ENCODE measurements around the gene CTNNBL1. TPM values are rescaled to one million over a fixed set of nuclear protein-coding genes. Genes with fewer than 3 reads are reported as not detected.

Gene CTNNBL1
- total RNA-seq, 2 experiments from 2014 or later: 72.6 to 93.4 TPM

GRCh38 chr20:37880726-37881591 is 187.1 kb downstream of the CTNNBL1 start:
- ChIA-PET CTCF (interaction anchor here (0.7 to 1.0 kb wide), 2 partner anchors 194 to 287 kb away, joined by 3 to 4 read pairs; no protein-coding TSS in a partner anchor), POLR2A (no interaction called here)
- Mint-ChIP-seq H3K36me3 (ENCODE audit: low read depth) (no peaks in the 10 kb centered on the region), H3K9me3 (ENCODE audit: low read depth) (no peaks in the 10 kb centered on the region), H3K27me3 (no peaks in the 10 kb centered on the region), H3K27ac (no peak overlapping the region), H3K4me1 (no peaks in the 10 kb centered on the region), H3K4me3 (no peak overlapping the region)
- DNase-seq (no peak), ATAC-seq (no peak)
- intact Hi-C loops (cut with DNase I, micrococcal nuclease): no loop called here

- DNase-seq (no peak), ATAC-seq (no peak)
- no peaks in the 10 kb centered on the region for H3K9me3 Mint-ChIP-seq (ENCODE audit: low read depth)
- no peaks in the 10 kb centered on the region for H3K27me3 Mint-ChIP-seq
- no peaks in the 10 kb centered on the region for H3K36me3 Mint-ChIP-seq (ENCODE audit: low read depth)
- intact Hi-C loops (cut with DNase I, micrococcal nuclease): no loop called here
- POLR2A ChIA-PET: no interaction called here
- CTCF ChIA-PET: interaction anchor here (1.0 kb wide), 1 partner anchor 288 kb away, joined by 4 read pairs; no protein-coding TSS in a partner anchor
- no peak overlapping the region for H3K4me3 Mint-ChIP-seq
- no peaks in the 10 kb centered on the region for H3K4me1 Mint-ChIP-seq
- no peak overlapping the region for H3K27ac Mint-ChIP-seq
Measured at GRCh38 chr20:37881601-37882343, 187.9 kb downstream of the CTNNBL1 start.

- CTCF ChIA-PET: interaction anchor here (0.7 kb wide), 1 partner anchor 26 kb away, joined by 4 read pairs; no protein-coding TSS in a partner anchor
- Mint-ChIP-seq H3K27me3 (no peaks in the 10 kb centered on the region), H3K4me1 (no peaks in the 10 kb centered on the region), H3K9me3 (ENCODE audit: low read depth) (no peaks in the 10 kb centered on the region), H3K27ac (no peak overlapping the region), H3K4me3 (no peak overlapping the region), H3K36me3 (ENCODE audit: low read depth) (no peaks in the 10 kb centered on the region)
- intact Hi-C loops (cut with DNase I, micrococcal nuclease): no loop called here
- POLR2A ChIA-PET: no interaction called here
- no peak for DNase-seq
- no peak for ATAC-seq
Measured at GRCh38 chr20:37882961-37883712, 189.3 kb downstream of the CTNNBL1 start.

GRCh38 chr20:37885042-37885441 is 191.2 kb downstream of the CTNNBL1 start:
- DNase-seq (no peak), ATAC-seq (no peak)
- Mint-ChIP-seq H3K4me3 (no peak overlapping the region), H3K9me3 (ENCODE audit: low read depth) (no peaks in the 10 kb centered on the region), H3K27ac (no peak overlapping the region), H3K4me1 (no peaks in the 10 kb centered on the region), H3K36me3 (ENCODE audit: low read depth) (no peaks in the 10 kb centered on the region), H3K27me3 (no peaks in the 10 kb centered on the region)
- POLR2A ChIA-PET: no interaction called here
- intact Hi-C loops (cut with DNase I, micrococcal nuclease): no loop called here
- CTCF ChIA-PET: no interaction called here

- DNase-seq (no peak), ATAC-seq (no peak)
- intact Hi-C loops (cut with DNase I, micrococcal nuclease): no loop called here
- ChIA-PET POLR2A (no interaction called here), CTCF (no interaction called here)
- Mint-ChIP-seq H3K27me3 (no peaks in the 10 kb centered on the region), H3K4me3 (no peak overlapping the region), H3K9me3 (ENCODE audit: low read depth) (no peaks in the 10 kb centered on the region), H3K4me1 (no peaks in the 10 kb centered on the region), H3K27ac (no peak overlapping the region), H3K36me3 (ENCODE audit: low read depth) (no peaks in the 10 kb centered on the region)
Measured at GRCh38 chr20:37885593-37886503, 192.0 kb downstream of the CTNNBL1 start.

GRCh38 chr20:37886851-37887297 is 193.0 kb downstream of the CTNNBL1 start:
- H3K27ac Mint-ChIP-seq: no peak overlapping the region
- no peaks in the 10 kb centered on the region for H3K4me1 Mint-ChIP-seq
- no peaks in the 10 kb centered on the region for H3K36me3 Mint-ChIP-seq (ENCODE audit: low read depth)
- POLR2A ChIA-PET: no interaction called here
- DNase-seq (no peak), ATAC-seq (no peak)
- H3K4me3 Mint-ChIP-seq: no peak overlapping the region
- no peaks in the 10 kb centered on the region for H3K9me3 Mint-ChIP-seq (ENCODE audit: low read depth)
- CTCF ChIA-PET: no interaction called here
- intact Hi-C loops (cut with DNase I, micrococcal nuclease): no loop called here
- no peaks in the 10 kb centered on the region for H3K27me3 Mint-ChIP-seq

GRCh38 chr20:37888641-37889040 is 194.8 kb downstream of the CTNNBL1 start:
- no peak for DNase-seq
- Mint-ChIP-seq H3K36me3 (ENCODE audit: low read depth) (no peaks in the 10 kb centered on the region), H3K4me3 (no peak overlapping the region), H3K27ac (no peak overlapping the region), H3K27me3 (no peaks in the 10 kb centered on the region), H3K4me1 (no peaks in the 10 kb centered on the region), H3K9me3 (ENCODE audit: low read depth) (no peaks in the 10 kb centered on the region)
- ATAC-seq: no peak
- ChIA-PET POLR2A (no interaction called here), CTCF (no interaction called here)
- intact Hi-C loops (cut with DNase I, micrococcal nuclease): no loop called here

GRCh38 chr20:37890108-37890507 is 196.3 kb downstream of the CTNNBL1 start:
- Mint-ChIP-seq H3K4me1 (no peaks in the 10 kb centered on the region), H3K9me3 (ENCODE audit: low read depth) (no peaks in the 10 kb centered on the region), H3K36me3 (ENCODE audit: low read depth) (no peaks in the 10 kb centered on the region), H3K4me3 (no peak overlapping the region), H3K27me3 (no peaks in the 10 kb centered on the region), H3K27ac (no peak overlapping the region)
- POLR2A ChIA-PET: no interaction called here
- ATAC-seq (no peak), DNase-seq (no peak)
- intact Hi-C loops (cut with DNase I, micrococcal nuclease): loop anchor here in 1 of 2 experiments (10.0 kb wide), 2 partner anchors 235 to 325 kb away; no protein-coding TSS in a partner anchor
- CTCF ChIA-PET: no interaction called here

GRCh38 chr20:37890643-37891042 is 196.8 kb downstream of the CTNNBL1 start:
- Mint-ChIP-seq H3K27me3 (no peaks in the 10 kb centered on the region), H3K4me3 (no peak overlapping the region), H3K4me1 (no peaks in the 10 kb centered on the region), H3K27ac (no peak overlapping the region), H3K9me3 (ENCODE audit: low read depth) (no peaks in the 10 kb centered on the region), H3K36me3 (ENCODE audit: low read depth) (no peaks in the 10 kb centered on the region)
- ChIA-PET CTCF (interaction anchor here (0.8 kb wide), 1 partner anchor 14 kb away, joined by 3 read pairs; no protein-coding TSS in a partner anchor), POLR2A (no interaction called here)
- no peak for DNase-seq
- ATAC-seq: no peak
- intact Hi-C loops (cut with DNase I, micrococcal nuclease): loop anchor here in 1 of 2 experiments (10.0 kb wide), 2 partner anchors 236 to 326 kb away; no protein-coding TSS in a partner anchor

GRCh38 chr20:37892001-37892400 is 198.2 kb downstream of the CTNNBL1 start:
- CTCF ChIA-PET: interaction anchor here (0.6 kb wide), 1 partner anchor 234 kb away, joined by 3 read pairs; no protein-coding TSS in a partner anchor
- Mint-ChIP-seq H3K4me3 (no peak overlapping the region), H3K36me3 (ENCODE audit: low read depth) (no peaks in the 10 kb centered on the region), H3K27me3 (no peaks in the 10 kb centered on the region), H3K9me3 (ENCODE audit: low read depth) (no peaks in the 10 kb centered on the region), H3K4me1 (no peaks in the 10 kb centered on the region), H3K27ac (no peak overlapping the region)
- intact Hi-C loops (cut with DNase I, micrococcal nuclease): loop anchor here in 1 of 2 experiments (10.0 kb wide), 2 partner anchors 237 to 327 kb away; no protein-coding TSS in a partner anchor
- DNase-seq (no peak), ATAC-seq (no peak)
- POLR2A ChIA-PET: no interaction called here

Data from activated CD4-positive, alpha-beta T cell treated with anti-CD3 and anti-CD28 coated beads for 36 hours (primary cell).